K562 (cell line): ENCODE measurements around the gene BNIP2. TPM values are rescaled to one million over a fixed set of nuclear protein-coding genes. Genes with fewer than 3 reads are reported as not detected.

ENCODE experiments used
- ATAC-seq: fragments of 200-7000 bp; cut with Tn5 transposase; 3 replicates; pipeline ENCODE4 v1.9.1; 2020; ENCODE audit warnings: moderate library complexity
- BruUV-seq: library from RNA; stranded (reverse); fragments of 400-500 nt; replicated peaks from 2 replicates; lab custom pipeline; 2021; lab: Mats Ljungman, UMichigan
- CTCF ChIA-PET: fragments of 300-600 bp; formaldehyde crosslinking; extraction: SDS; loops from one replicate; lab custom pipeline; 2021; ENCODE audit warnings: low intra/inter-chr PET ratio; lab: Yijun Ruan, JAX
- POLR2A ChIA-PET: fragments of 300-600, 350-650 bp; sonication (Branson Sonifier 250); formaldehyde crosslinking; extraction: SDS; loops from one replicate; lab custom pipeline; 2021; ENCODE audit warnings: antibody characterized with exemption, inconsistent platforms; lab: Yijun Ruan, JAX
- DNase-seq, 4 experiments: peaks; one replicate each; pipeline versions ENCODE4 v3.0.0 to v3.0.0-alpha.2; 2011 to 2018; ENCODE audit warnings: low spot score in 3 of 4, mixed read lengths in 3 of 4; ENCODE audit errors: extremely low read depth in 1 of 4
- FAIRE-seq: peaks from 2 replicates; lab custom pipeline; 2011; peaks lifted over from hg19 to GRCh38; lab: Jason Lieb, UNC
- H2AFZ ChIP-seq: 2 replicates; pipeline ENCODE4 v1.6.0; 2011; ENCODE audit warnings: low read depth, low read length, control low read depth, inconsistent platforms
- H3K27ac ChIP-seq: fragments of 200-600 bp; 3 replicates; pipeline ENCODE4 v1.8.0; 2011; ENCODE audit warnings: low read depth, mild to moderate bottlenecking, control low read depth, inconsistent platforms, low read length, moderate library complexity, mixed read lengths; ENCODE audit errors: extremely low read depth
- H3K27me3 ChIP-seq, 2 experiments: fragments of 300-600 bp in 1 of 2; 2 replicates in 1 of 2; 3 replicates in 1 of 2; pipeline versions ENCODE4 v1.6.0 to v1.8.0; 2011; ENCODE audit warnings: inconsistent platforms in 2 of 2, low read length in 2 of 2, mild to moderate bottlenecking in 1 of 2, mixed read lengths in 1 of 2, moderate library complexity in 1 of 2; ENCODE audit not compliant: control insufficient read depth in 2 of 2, insufficient read depth in 2 of 2
- H3K36me3 ChIP-seq: fragments of 300-600 bp; 3 replicates; pipeline ENCODE4 v1.8.0; 2011; ENCODE audit warnings: mild to moderate bottlenecking, low read length, inconsistent platforms; ENCODE audit not compliant: control insufficient read depth, insufficient read depth
- H3K4me1 ChIP-seq, 2 experiments: fragments of 200-600 bp in 1 of 2; replicated peaks in 1 of 2; 2 replicates in 1 of 2; 3 replicates in 1 of 2; pipeline versions ENCODE4 v1.5.1 to v1.8.0; 2011; ENCODE audit warnings: inconsistent platforms in 2 of 2, low read length in 2 of 2, mild to moderate bottlenecking in 1 of 2, mixed read lengths in 1 of 2, moderate library complexity in 1 of 2; ENCODE audit not compliant: control insufficient read depth in 2 of 2, insufficient read depth in 2 of 2
- H3K4me2 ChIP-seq: 2 replicates; pipeline ENCODE4 v1.6.1; 2011; ENCODE audit warnings: low read length, control low read depth, inconsistent platforms, mixed read lengths; ENCODE audit not compliant: insufficient read depth
- H3K4me3 ChIP-seq: fragments of 200-600 bp; sonication (generic), shearing (Covaris generic); 2 replicates; pipeline ENCODE4 v1.5.1; 2016; ENCODE audit warnings: control low read depth, inconsistent platforms
- H3K79me2 ChIP-seq: fragments of 200-600 bp; 3 replicates; pipeline ENCODE4 v1.8.0; 2011; ENCODE audit warnings: low read length, inconsistent platforms; ENCODE audit not compliant: control insufficient read depth, insufficient read depth
- H3K9ac ChIP-seq, 2 experiments: 2 replicates each; pipeline versions ENCODE4 v1.6.0 to v1.6.1; 2011; ENCODE audit warnings: low read depth in 2 of 2, low read length in 2 of 2, control low read depth in 1 of 2, inconsistent platforms in 1 of 2, mild to moderate bottlenecking in 1 of 2, mixed read lengths in 1 of 2; ENCODE audit not compliant: insufficient read depth in 1 of 2
- H3K9me1 ChIP-seq: one replicate; pipeline ENCODE4 v1.6.0; 2011; ENCODE audit warnings: inconsistent platforms, mild to moderate bottlenecking, low read length, moderate library complexity; ENCODE audit not compliant: control insufficient read depth, insufficient read depth
- H3K9me3 ChIP-seq: replicated peaks from 2 replicates; pipeline ENCODE4 v1.5.1; 2011; ENCODE audit warnings: low read depth, low read length, inconsistent platforms; ENCODE audit not compliant: control insufficient read depth, insufficient read depth
- H4K20me1 ChIP-seq: replicated peaks from 2 replicates; pipeline ENCODE4 v1.6.1; 2011; ENCODE audit warnings: low read length, inconsistent platforms, mixed read lengths; ENCODE audit not compliant: control insufficient read depth, insufficient read depth
- ARHGAP35 ChIP-seq: fragments of 450-650 bp; IDR thresholded peaks from 2 replicates; pipeline ENCODE4 v1.6.1; 2018; ENCODE audit not compliant: partially characterized antibody
- ESRRB ChIP-seq: fragments of 250-450 bp; sonication (Bioruptor Pico); IDR thresholded peaks from 2 replicates; pipeline ENCODE4 v1.5.0; 2020; ENCODE audit warnings: mild to moderate bottlenecking, moderate library complexity, borderline replicate concordance
- FOXK1 ChIP-seq: sonication (generic); formaldehyde crosslinking; IDR thresholded peaks from 2 replicates; pipeline ENCODE4 v1.8.0; 2022; ENCODE audit warnings: missing genetic modification reagents, mild to moderate bottlenecking, borderline replicate concordance
- NFATC3 ChIP-seq: fragments of 450-650 bp; IDR thresholded peaks from 2 replicates; pipeline ENCODE4 v1.6.1; 2017; ENCODE audit warnings: mild to moderate bottlenecking
- NR1H2 ChIP-seq: sonication (generic); formaldehyde crosslinking; IDR thresholded peaks from 2 replicates; pipeline ENCODE4 v1.4.0; 2020; ENCODE audit warnings: mild to moderate bottlenecking, missing genetic modification reagents
- SMARCA4 ChIP-seq: fragments of 450-650 bp; IDR thresholded peaks from 2 replicates; pipeline ENCODE4 v1.6.1; 2016
- SMARCB1 ChIP-seq: IDR thresholded peaks from 2 replicates; pipeline ENCODE4 v1.6.1; 2011; ENCODE audit warnings: improper control_type of control experiment, low read depth; ENCODE audit not compliant: insufficient read length
- ZNF184 ChIP-seq: sonication (generic); formaldehyde crosslinking; IDR thresholded peaks from 2 replicates; pipeline ENCODE4 v1.5.0; 2020; ENCODE audit warnings: missing genetic modification reagents
- ZNF324 ChIP-seq: fragments of 250-450 bp; sonication (Bioruptor Pico); IDR thresholded peaks from 2 replicates; pipeline ENCODE4 v1.4.0; 2020; ENCODE audit warnings: mild to moderate bottlenecking
- ZNF384 ChIP-seq: IDR thresholded peaks from 2 replicates; pipeline ENCODE4 v1.6.1; 2012; ENCODE audit warnings: low read depth, low read length, improper control_type of control experiment
- ZNF766 ChIP-seq: fragments of 200-800 bp; sonication (Bioruptor generic); conservative IDR thresholded peaks from 2 replicates; pipeline ENCODE4 v1.6.1; 2016; ENCODE audit warnings: missing genetic modification characterization, missing compliant biosample characterization
- WGBS: fragments of 100-300 bp; shearing (Covaris generic); methylation state at CpG from one replicate; pipeline ENCODE4 v1.1.6; 2016; ENCODE audit warnings: low coverage, mixed read lengths; ENCODE audit not compliant: insufficient coverage; ENCODE audit errors: missing lambda C conversion rate; 5-methylcytosine and 5-hydroxymethylcytosine counted together
- in situ Hi-C: fragments of 300-500 bp; cut with MboI; formaldehyde crosslinking; loops from 4 replicates; pipeline ENCODE4 v1.15.0; 2018; ENCODE audit warnings: inconsistent platforms, mixed read lengths
- intact Hi-C: fragments of 100-400 bp; cut with micrococcal nuclease; formaldehyde crosslinking; loops from 2 replicates; pipeline ENCODE4 v1.14.2; 2022
- polyA plus RNA-seq, 8 experiments: library from polyadenylated mRNA; depleted of rRNA in 4 of 8; stranded (reverse) in 5 of 8; unstranded in 3 of 8; fragments of >200 nt; fragmentation: Nextera tagmentation in 2 of 8; fragmentation: Illumina TruSeq in 1 of 8; extraction: Ambion mirVana in 2 of 8; extraction: Trizol in 1 of 8; gene quantifications; 2 replicates each; pipeline versions ENCODE4 v1.2.1 to v1.2.3, GENCODE V29; 2011 to 2014; ENCODE audit warnings: inconsistent platforms in 1 of 8, missing spikeins in 1 of 8
- total RNA-seq, 7 experiments: library from RNA; depleted of rRNA in 6 of 7; stranded (reverse); fragments of >200 nt in 6 of 7; fragmentation: Illumina TruSeq in 2 of 7; extraction: Trizol in 2 of 7; gene quantifications; 2 replicates each; pipeline versions ENCODE4 v1.2.1 to v1.2.3, GENCODE V29; 2011 to 2021; ENCODE audit warnings: low replicate concordance in 1 of 7
- TF ChIP-seq, protein P1 (sequence below), 2 experiments: fragments of 200-800 bp in 1 of 2; sonication (Bioruptor generic) in 1 of 2; sonication (generic) in 1 of 2; formaldehyde crosslinking in 1 of 2; IDR thresholded peaks in 1 of 2; conservative IDR thresholded peaks in 1 of 2; 2 replicates each; pipeline versions ENCODE4 v1.5.0 to v1.6.1; 2016 to 2020; ENCODE audit warnings: missing compliant biosample characterization in 1 of 2, missing genetic modification characterization in 1 of 2, missing genetic modification reagents in 1 of 2
- TF ChIP-seq, protein P2 (sequence below): fragments of 450-650 bp; IDR thresholded peaks from 2 replicates; pipeline ENCODE4 v1.6.1; 2016; ENCODE audit warnings: mild to moderate bottlenecking
- TF ChIP-seq, protein P3 (sequence below), 2 experiments: fragments of 450-650 bp; conservative IDR thresholded peaks; 2 replicates each; pipeline ENCODE4 v1.6.1; 2017; ENCODE audit warnings: mild to moderate bottlenecking in 2 of 2, moderate library complexity in 2 of 2

BNIP2 gene
- total and polyA plus RNA-seq, 9 of the 15 experiments (the other 6 are each of a cell fraction or from before 2014, with no cell fraction given), result 19.6 to 88.0 (median 52.5) TPM

DNA sequence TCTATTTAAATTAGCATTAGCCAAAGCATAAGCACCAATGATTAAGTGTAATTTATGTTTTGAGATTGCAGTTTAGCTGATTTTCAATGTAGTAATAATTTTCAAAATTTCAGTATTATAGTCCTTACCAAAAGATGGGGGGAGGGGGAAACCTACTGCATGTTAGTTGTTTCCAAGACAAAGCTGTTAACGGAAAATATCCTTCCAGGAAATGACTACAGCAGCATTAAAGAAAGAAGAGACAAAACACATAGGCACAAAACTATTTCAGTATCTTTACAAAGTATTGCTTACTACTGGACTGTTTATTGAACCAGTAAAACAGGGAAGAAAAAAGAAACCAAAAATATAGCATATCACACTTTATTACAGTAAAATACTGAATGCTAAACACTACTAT, 10.5 kb downstream of the BNIP2 start:
- Histone ChIP-seq H3K4me2 (no peak overlapping the region), H3K9me1 (no peaks in the 10 kb centered on the region), H3K79me2 (peaks cover 18% of the 10 kb centered on the region), H2AFZ (no peak overlapping the region), H3K9me3 (no peaks in the 10 kb centered on the region), H4K20me1 (no peaks in the 10 kb centered on the region), H3K36me3 (peaks cover 88% of the 10 kb centered on the region), H3K4me1 (no peaks in the 10 kb centered on the region), H3K9ac (no peak overlapping the region), H3K27ac (no peak overlapping the region), H3K27me3 (no peaks in the 10 kb centered on the region), H3K4me3 (no peak overlapping the region)
- POLR2A ChIA-PET, result interaction anchor here (1.8 kb wide), 1 partner anchor 10 kb away, joined by 7 read pairs; the partner anchor contains the start of gene BNIP2
- FAIRE-seq (no peak), ATAC-seq (no peak), DNase-seq (no peak)
- 82% methylated on average over 1 of the region's 1 CpG for WGBS
- no TSS peak for BruUV-seq
- CTCF ChIA-PET, result no interaction called here
- TF ChIP-seq ARHGAP35 (no peak), NR1H2 (CRISPR knock-in tag) (no peak), NFATC3 (no peak), ZNF766 (CRISPR knock-in tag) (no peak), ZNF324 (CRISPR knock-in tag) (no peak), FOXK1 (CRISPR knock-in tag) (no peak), ZNF384 (no peak), SMARCA4 (no peak), ESRRB (no peak), ZNF184 (CRISPR knock-in tag) (no peak), SMARCB1 (no peak)
- TF ChIP-seq, protein P1, sequence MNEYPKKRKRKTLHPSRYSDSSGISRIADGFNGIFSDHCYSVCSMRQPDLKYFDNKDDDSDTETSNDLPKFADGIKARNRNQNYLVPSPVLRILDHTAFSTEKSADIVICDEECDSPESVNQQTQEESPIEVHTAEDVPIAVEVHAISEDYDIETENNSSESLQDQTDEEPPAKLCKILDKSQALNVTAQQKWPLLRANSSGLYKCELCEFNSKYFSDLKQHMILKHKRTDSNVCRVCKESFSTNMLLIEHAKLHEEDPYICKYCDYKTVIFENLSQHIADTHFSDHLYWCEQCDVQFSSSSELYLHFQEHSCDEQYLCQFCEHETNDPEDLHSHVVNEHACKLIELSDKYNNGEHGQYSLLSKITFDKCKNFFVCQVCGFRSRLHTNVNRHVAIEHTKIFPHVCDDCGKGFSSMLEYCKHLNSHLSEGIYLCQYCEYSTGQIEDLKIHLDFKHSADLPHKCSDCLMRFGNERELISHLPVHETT (CRISPR knock-in tag; conservative IDR thresholded peaks at IDR 0.05 in 1 of 2, IDR thresholded peaks at IDR 0.05 in 1 of 2), result no peak
- TF ChIP-seq, protein P2, sequence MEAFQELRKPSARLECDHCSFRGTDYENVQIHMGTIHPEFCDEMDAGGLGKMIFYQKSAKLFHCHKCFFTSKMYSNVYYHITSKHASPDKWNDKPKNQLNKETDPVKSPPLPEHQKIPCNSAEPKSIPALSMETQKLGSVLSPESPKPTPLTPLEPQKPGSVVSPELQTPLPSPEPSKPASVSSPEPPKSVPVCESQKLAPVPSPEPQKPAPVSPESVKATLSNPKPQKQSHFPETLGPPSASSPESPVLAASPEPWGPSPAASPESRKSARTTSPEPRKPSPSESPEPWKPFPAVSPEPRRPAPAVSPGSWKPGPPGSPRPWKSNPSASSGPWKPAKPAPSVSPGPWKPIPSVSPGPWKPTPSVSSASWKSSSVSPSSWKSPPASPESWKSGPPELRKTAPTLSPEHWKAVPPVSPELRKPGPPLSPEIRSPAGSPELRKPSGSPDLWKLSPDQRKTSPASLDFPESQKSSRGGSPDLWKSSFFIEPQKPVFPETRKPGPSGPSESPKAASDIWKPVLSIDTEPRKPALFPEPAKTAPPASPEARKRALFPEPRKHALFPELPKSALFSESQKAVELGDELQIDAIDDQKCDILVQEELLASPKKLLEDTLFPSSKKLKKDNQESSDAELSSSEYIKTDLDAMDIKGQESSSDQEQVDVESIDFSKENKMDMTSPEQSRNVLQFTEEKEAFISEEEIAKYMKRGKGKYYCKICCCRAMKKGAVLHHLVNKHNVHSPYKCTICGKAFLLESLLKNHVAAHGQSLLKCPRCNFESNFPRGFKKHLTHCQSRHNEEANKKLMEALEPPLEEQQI, result no peak
- TF ChIP-seq, protein P3, sequence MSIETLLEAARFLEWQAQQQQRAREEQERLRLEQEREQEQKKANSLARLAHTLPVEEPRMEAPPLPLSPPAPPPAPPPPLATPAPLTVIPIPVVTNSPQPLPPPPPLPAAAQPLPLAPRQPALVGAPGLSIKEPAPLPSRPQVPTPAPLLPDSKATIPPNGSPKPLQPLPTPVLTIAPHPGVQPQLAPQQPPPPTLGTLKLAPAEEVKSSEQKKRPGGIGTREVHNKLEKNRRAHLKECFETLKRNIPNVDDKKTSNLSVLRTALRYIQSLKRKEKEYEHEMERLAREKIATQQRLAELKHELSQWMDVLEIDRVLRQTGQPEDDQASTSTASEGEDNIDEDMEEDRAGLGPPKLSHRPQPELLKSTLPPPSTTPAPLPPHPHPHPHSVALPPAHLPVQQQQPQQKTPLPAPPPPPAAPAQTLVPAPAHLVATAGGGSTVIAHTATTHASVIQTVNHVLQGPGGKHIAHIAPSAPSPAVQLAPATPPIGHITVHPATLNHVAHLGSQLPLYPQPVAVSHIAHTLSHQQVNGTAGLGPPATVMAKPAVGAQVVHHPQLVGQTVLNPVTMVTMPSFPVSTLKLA (conservative IDR thresholded peaks at IDR 0.05), result no peak
- intact Hi-C loops (no loop called here), in situ Hi-C loops (no loop called here)
